ENCODE data around the gene DIP2B.

GRCh38 chr12:50527359-50527726, 22.6 kb downstream of the DIP2B start:
- TF ChIP-seq CTCF (IDR thresholded peaks at IDR 0.05), result no peak
- TF ChIP-seq EP300 (IDR thresholded peaks at IDR 0.05), result no peak

Measured in upper lobe of left lung (tissue), 4 donors.